ENCODE data around the gene SASH1.
"Not testable (repeated sequence)": the region's sequence is repeated elsewhere in the genome, so short reads cannot be mapped to it uniquely, and the experiment has no call there.

The SASH1 gene

DNA sequence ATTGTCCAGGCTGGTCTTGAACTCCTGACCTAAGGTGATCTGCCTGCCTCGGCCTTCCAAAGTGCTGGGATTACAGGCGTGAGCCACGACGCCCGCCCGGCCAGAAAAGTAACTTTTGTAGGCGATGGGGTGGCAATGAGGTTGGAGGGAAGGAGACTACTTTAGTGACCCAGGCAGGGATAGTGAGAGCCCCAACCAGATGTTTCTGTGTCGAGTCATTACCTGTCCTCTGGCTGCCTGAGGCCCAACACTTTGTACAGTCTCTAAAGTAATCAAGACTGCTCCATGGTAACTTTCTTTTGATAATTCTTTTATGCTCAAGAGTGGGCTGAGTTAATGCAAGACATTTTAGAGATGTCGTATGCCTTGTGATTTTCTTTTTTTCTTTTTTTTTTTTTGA is 6.8 kb downstream of the SASH1 start:
- no peak overlapping the region for H2AFZ ChIP-seq (ENCODE audit: low read length)
- H3K27me3 ChIP-seq (ENCODE audit: insufficient read depth, low read length), result no peaks in the 10 kb centered on the region
- H3K27ac ChIP-seq (ENCODE audit: low read depth, low read length, poor library complexity, severe bottlenecking), result no peak overlapping the region
- H3K9me3 ChIP-seq (ENCODE audit: low read length), result no peaks in the 10 kb centered on the region
- H4K20me1 ChIP-seq (ENCODE audit: insufficient read depth, low read length), result no peaks in the 10 kb centered on the region
- no peak overlapping the region for H3K9ac ChIP-seq (ENCODE audit: low read length)
- no peak overlapping the region for H3K4me3 ChIP-seq (ENCODE audit: low read depth, low read length, poor library complexity, severe bottlenecking)
- H3K4me2 ChIP-seq (ENCODE audit: low read length), result no peak overlapping the region
- H3K79me2 ChIP-seq (ENCODE audit: insufficient read depth, low read length), result no peaks in the 10 kb centered on the region
- H3K36me3 ChIP-seq (ENCODE audit: insufficient read depth, low read length), result no peaks in the 10 kb centered on the region
- no peak for TF ChIP-seq EZH2 (IDR thresholded peaks at IDR 0.05; ENCODE audit: borderline replicate concordance, low read length)
- TF ChIP-seq CTCF (IDR thresholded peaks at IDR 0.05; ENCODE audit: low read length), result no peak
- H3K4me1 ChIP-seq (ENCODE audit: insufficient read depth, low read length, severe bottlenecking), result no peaks in the 10 kb centered on the region
- no peaks in the 10 kb centered on the region for H3F3A ChIP-seq (ENCODE audit: insufficient read depth, low read length)
- H3K9me2 ChIP-seq (ENCODE audit: low read depth, low read length), result no peaks in the 10 kb centered on the region

DNA sequence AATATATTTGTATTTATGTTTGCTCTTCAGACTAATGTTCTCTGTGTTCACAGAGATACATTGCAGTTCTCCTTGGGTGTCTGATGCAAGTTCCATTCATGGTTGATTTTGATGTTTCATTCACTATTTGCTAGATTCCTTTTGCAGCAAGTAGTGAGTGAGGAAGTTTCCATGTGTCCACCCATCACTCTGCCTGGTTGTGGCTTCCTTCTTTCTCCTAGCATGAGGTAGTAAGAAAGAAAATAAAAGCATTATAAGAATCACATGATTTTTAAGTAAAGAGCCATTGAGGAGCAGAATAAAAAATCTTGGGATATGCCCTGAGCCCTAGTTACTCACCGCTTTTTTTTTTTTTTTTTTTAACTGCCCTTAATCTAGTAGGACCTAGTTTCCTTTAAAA is 8.7 kb downstream of the SASH1 start:
- Histone ChIP-seq H3K79me2 (ENCODE audit: insufficient read depth, low read length) (no peaks in the 10 kb centered on the region), H3K27ac (ENCODE audit: low read depth, low read length, poor library complexity, severe bottlenecking) (no peak overlapping the region), H3K4me1 (ENCODE audit: insufficient read depth, low read length, severe bottlenecking) (no peaks in the 10 kb centered on the region)

GRCh38 chr6:148352421-148352820 is 9.8 kb downstream of the SASH1 start:
- H3K9me2 ChIP-seq (ENCODE audit: low read depth, low read length); H2AFZ ChIP-seq (ENCODE audit: low read length); H3K27me3 ChIP-seq (ENCODE audit: insufficient read depth, low read length); H3K9ac ChIP-seq (ENCODE audit: low read length); H3K27ac ChIP-seq (ENCODE audit: low read depth, low read length, poor library complexity, severe bottlenecking); H3K4me1 ChIP-seq (ENCODE audit: insufficient read depth, low read length, severe bottlenecking); H3K79me2 ChIP-seq (ENCODE audit: insufficient read depth, low read length); H3K36me3 ChIP-seq (ENCODE audit: insufficient read depth, low read length); H3K4me2 ChIP-seq (ENCODE audit: low read length); H3K4me3 ChIP-seq (ENCODE audit: low read depth, low read length, poor library complexity, severe bottlenecking); H4K20me1 ChIP-seq (ENCODE audit: insufficient read depth, low read length); H3F3A ChIP-seq (ENCODE audit: insufficient read depth, low read length); H3K9me3 ChIP-seq (ENCODE audit: low read length): not testable (repeated sequence)

More for the DNA sequence above, 8.7 kb downstream of the SASH1 start:
- H3K9me3 ChIP-seq (ENCODE audit: low read length), result no peaks in the 10 kb centered on the region
- no peak overlapping the region for H3K4me2 ChIP-seq (ENCODE audit: low read length)
- H4K20me1 ChIP-seq (ENCODE audit: insufficient read depth, low read length), result no peaks in the 10 kb centered on the region
- no peaks in the 10 kb centered on the region for H3F3A ChIP-seq (ENCODE audit: insufficient read depth, low read length)
- no peaks in the 10 kb centered on the region for H3K36me3 ChIP-seq (ENCODE audit: insufficient read depth, low read length)
- no peaks in the 10 kb centered on the region for H3K27me3 ChIP-seq (ENCODE audit: insufficient read depth, low read length)
- H3K9ac ChIP-seq (ENCODE audit: low read length), result no peak overlapping the region
- H3K4me3 ChIP-seq (ENCODE audit: low read depth, low read length, poor library complexity, severe bottlenecking), result no peak overlapping the region
- no peak for TF ChIP-seq EZH2 (IDR thresholded peaks at IDR 0.05; ENCODE audit: borderline replicate concordance, low read length)
- TF ChIP-seq CTCF (IDR thresholded peaks at IDR 0.05; ENCODE audit: low read length), result no peak
- H2AFZ ChIP-seq (ENCODE audit: low read length), result no peak overlapping the region
- H3K9me2 ChIP-seq (ENCODE audit: low read depth, low read length), result no peaks in the 10 kb centered on the region

DNA sequence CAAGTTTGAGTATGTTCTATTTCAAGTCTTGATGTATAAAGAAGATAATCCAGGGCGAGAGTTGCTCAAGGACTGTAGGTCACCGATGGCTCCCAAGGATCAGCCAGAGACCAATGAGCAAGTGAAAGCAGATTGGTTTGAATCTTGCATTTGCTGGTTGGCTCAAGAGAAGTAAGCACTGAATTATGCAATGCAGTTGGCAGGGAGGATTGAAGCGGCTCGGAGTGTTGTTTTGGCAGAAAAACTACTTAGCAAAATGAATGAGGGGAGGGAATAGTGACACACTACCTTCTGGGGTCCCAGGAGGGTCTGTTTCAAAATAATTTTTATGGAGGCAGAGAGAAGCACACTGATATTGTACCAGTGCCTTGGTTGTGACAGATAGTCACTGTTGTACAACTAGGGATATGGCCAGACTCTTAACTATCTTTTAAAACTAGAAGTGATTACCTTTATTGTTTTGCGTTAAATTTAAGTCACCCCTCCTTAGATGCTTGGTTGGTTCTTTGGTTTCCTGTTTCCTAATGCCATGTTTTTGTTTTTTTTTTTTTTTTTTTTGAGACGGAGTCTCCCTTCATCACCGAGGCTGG is 15.7 kb downstream of the SASH1 start:
- H3K36me3 ChIP-seq (ENCODE audit: insufficient read depth, low read length), result no peaks in the 10 kb centered on the region
- no peak overlapping the region for H3K4me2 ChIP-seq (ENCODE audit: low read length)
- no peaks in the 10 kb centered on the region for H3K27me3 ChIP-seq (ENCODE audit: insufficient read depth, low read length)
- no peaks in the 10 kb centered on the region for H3K79me2 ChIP-seq (ENCODE audit: insufficient read depth, low read length)
- TF ChIP-seq CTCF (IDR thresholded peaks at IDR 0.05; ENCODE audit: low read length) (no peak), EZH2 (IDR thresholded peaks at IDR 0.05; ENCODE audit: borderline replicate concordance, low read length) (no peak)
- no peaks in the 10 kb centered on the region for H4K20me1 ChIP-seq (ENCODE audit: insufficient read depth, low read length)
- no peaks in the 10 kb centered on the region for H3F3A ChIP-seq (ENCODE audit: insufficient read depth, low read length)
- H3K9ac ChIP-seq (ENCODE audit: low read length), result no peak overlapping the region
- H3K27ac ChIP-seq (ENCODE audit: low read depth, low read length, poor library complexity, severe bottlenecking), result no peak overlapping the region
- no peaks in the 10 kb centered on the region for H3K4me1 ChIP-seq (ENCODE audit: insufficient read depth, low read length, severe bottlenecking)
- no peaks in the 10 kb centered on the region for H3K9me2 ChIP-seq (ENCODE audit: low read depth, low read length)
- H2AFZ ChIP-seq (ENCODE audit: low read length), result no peak overlapping the region
- H3K4me3 ChIP-seq (ENCODE audit: low read depth, low read length, poor library complexity, severe bottlenecking), result no peak overlapping the region
- no peaks in the 10 kb centered on the region for H3K9me3 ChIP-seq (ENCODE audit: low read length)
